Naive thymus-derived CD4-positive, alpha-beta T cell (primary cell): ENCODE measurements around the gene FEN1. TPM values are rescaled to one million over a fixed set of nuclear protein-coding genes. Genes with fewer than 3 reads are reported as not detected.
A peak's percentile ranks its signal among the peaks of the same experiment; 100 is the strongest.

ENCODE experiments used
- ATAC-seq: fragments of 150-1000 bp; cut with Tn5 transposase; 2 replicates; pipeline ENCODE4 v1.10.0; 2021; ENCODE audit warnings: mild to moderate bottlenecking, moderate library complexity
- CTCF ChIA-PET: fragments of 350-600 bp; sonication (Branson Sonifier 250); formaldehyde crosslinking; loops from one replicate; lab custom pipeline; 2021; ENCODE audit warnings: antibody characterized with exemption; lab: Charles Lee
- POLR2A ChIA-PET: fragments of 350-600 bp; sonication (Branson Sonifier 250); formaldehyde crosslinking; loops from one replicate; lab custom pipeline; 2021; ENCODE audit warnings: antibody characterized with exemption, inconsistent platforms; lab: Charles Lee
- DNase-seq, 9 donors: peaks; one replicate each; pipeline versions ENCODE4 v3.0.0 to v3.0.0-alpha.2; 2020 to 2022; ENCODE audit warnings: mixed read lengths in 1 of 9
- H3K27ac ChIP-seq: one replicate; pipeline ENCODE4 v1.7.0; 2013; ENCODE audit warnings: mild to moderate bottlenecking, low read depth, low read length, moderate library complexity
- H3K27me3 ChIP-seq, 2 donors: one replicate each; pipeline ENCODE4 v1.7.0; 2013; ENCODE audit warnings: low read length in 2 of 2, mild to moderate bottlenecking in 2 of 2, moderate library complexity in 2 of 2; ENCODE audit not compliant: control insufficient read depth in 2 of 2, insufficient read depth in 2 of 2
- H3K36me3 ChIP-seq, 3 experiments: 1 replicate in 2 of 3; 2 replicates in 1 of 3; pipeline ENCODE4 v1.7.0; 2013; ENCODE audit warnings: low read length in 3 of 3, mild to moderate bottlenecking in 3 of 3, moderate library complexity in 1 of 3; ENCODE audit not compliant: insufficient read depth in 3 of 3, control insufficient read depth in 2 of 3
- H3K4me1 ChIP-seq, 2 donors: one replicate each; pipeline ENCODE4 v1.7.0; 2013; ENCODE audit warnings: low read length in 2 of 2, mild to moderate bottlenecking in 2 of 2, moderate library complexity in 1 of 2; ENCODE audit not compliant: control insufficient read depth in 2 of 2, insufficient read depth in 2 of 2
- H3K4me3 ChIP-seq: 2 replicates; pipeline ENCODE4 v1.7.0; 2013; ENCODE audit warnings: mild to moderate bottlenecking, low read length
- H3K9me3 ChIP-seq, 3 experiments: 1 replicate in 2 of 3; 2 replicates in 1 of 3; pipeline ENCODE4 v1.7.0; 2013; ENCODE audit warnings: low read length in 3 of 3; ENCODE audit not compliant: control insufficient read depth in 2 of 3
- H3K27ac Mint-ChIP-seq, 9 donors: one replicate each; pipeline ENCODE4 v1.8.0; 2020 to 2022; ENCODE audit warnings: mixed read lengths in 9 of 9, mild to moderate bottlenecking in 8 of 9, moderate library complexity in 5 of 9, inconsistent platforms in 2 of 9
- H3K27me3 Mint-ChIP-seq, 5 donors: one replicate each; pipeline ENCODE4 v1.8.0; 2021 to 2022; ENCODE audit warnings: mixed read lengths in 5 of 5, mild to moderate bottlenecking in 1 of 5
- H3K36me3 Mint-ChIP-seq, 5 donors: one replicate each; pipeline ENCODE4 v1.8.0; 2020 to 2022; ENCODE audit warnings: mixed read lengths in 5 of 5, mild to moderate bottlenecking in 3 of 5, inconsistent platforms in 1 of 5
- H3K4me1 Mint-ChIP-seq, 7 donors: one replicate each; pipeline ENCODE4 v1.8.0; 2020 to 2022; ENCODE audit warnings: mixed read lengths in 7 of 7, mild to moderate bottlenecking in 3 of 7, inconsistent platforms in 1 of 7
- H3K4me3 Mint-ChIP-seq, 10 donors: one replicate each; pipeline ENCODE4 v1.8.0; 2020 to 2022; ENCODE audit warnings: mild to moderate bottlenecking in 10 of 10, mixed read lengths in 10 of 10, moderate library complexity in 6 of 10, inconsistent platforms in 2 of 10
- H3K9me3 Mint-ChIP-seq, 11 donors: one replicate each; pipeline ENCODE4 v1.8.0; 2020 to 2022; ENCODE audit warnings: mixed read lengths in 11 of 11, mild to moderate bottlenecking in 4 of 11, inconsistent platforms in 1 of 11, moderate library complexity in 1 of 11
- intact Hi-C, 2 donors: fragments of 100-400 bp; cut with micrococcal nuclease; formaldehyde crosslinking; loops; one replicate each; pipeline ENCODE4 v1.15.1; 2023
- polyA plus RNA-seq, 2 donors: library from polyadenylated mRNA; unstranded; fragments of 300-500 nt; fragmentation: Illumina TruSeq; gene quantifications; one replicate each; pipeline ENCODE4 v1.2.3, GENCODE V29; 2021
- total RNA-seq, 6 experiments: library from RNA in 5 of 6; stranded (reverse) in 5 of 6; gene quantifications; 1 replicate in 5 of 6; 2 replicates in 1 of 6; pipeline ENCODE4 v1.2.3 and lab custom pipeline; 2021 to 2026

The FEN1 gene
- total and polyA plus RNA-seq, 7 experiments from 2014 or later, result 7.6 to 101 (median 10.3) TPM

GRCh38 chr11:61820174-61820573, 27.5 kb downstream of the FEN1 start:
- intact Hi-C loops, result no loop called here
- Mint-ChIP-seq H3K27ac (no peak overlapping the region), H3K9me3 (peaks cover 0 to 2% (median 0%) of the 10 kb centered on the region in 11 donors), H3K27me3 (peaks cover 0 to 9% (median 3%) of the 10 kb centered on the region in 5 donors), H3K4me3 (no peak overlapping the region), H3K36me3 (peaks cover 0 to 12% (median 0%) of the 10 kb centered on the region in 5 donors), H3K4me1 (peaks cover 0 to 16% (median 12%) of the 10 kb centered on the region in 7 donors)
- Histone ChIP-seq H3K27ac (no peak overlapping the region), H3K9me3 (no peaks in the 10 kb centered on the region), H3K4me3 (no peak overlapping the region), H3K36me3 (no peaks in the 10 kb centered on the region), H3K27me3 (peaks cover 0 to 10% of the 10 kb centered on the region in 2 donors), H3K4me1 (peaks cover 7 to 8% of the 10 kb centered on the region in 2 donors)
- DNase-seq (no peak), ATAC-seq (no peak)
- POLR2A ChIA-PET, result interaction anchor here (0.8 kb wide), 1 partner anchor 147 kb away, joined by 3 read pairs; no protein-coding TSS in a partner anchor
- CTCF ChIA-PET, result no interaction called here

- Mint-ChIP-seq H3K27me3 (peaks cover 0 to 34% (median 23%) of the 10 kb centered on the region in 5 donors), H3K27ac (peak overlapping the region in 3 of 9 donors; percentile 73 to 93 (median 86)), H3K4me3 (peak overlapping the region; percentile 64 to 91 (median 82)), H3K36me3 (peaks cover 0 to 17% (median 3%) of the 10 kb centered on the region in 5 donors), H3K9me3 (peaks cover 0 to 3% (median 0%) of the 10 kb centered on the region in 11 donors), H3K4me1 (peaks cover 10 to 44% (median 17%) of the 10 kb centered on the region in 7 donors)
- intact Hi-C loops, result loop anchor here (1.0 to 5.0 kb wide), 3 partner anchors 10 to 65 kb away; partner anchors contain the start of genes FADS1 (in 2 of the 2) and FADS3 (in 1 of the 2)
- DNase-seq, result no peak
- Histone ChIP-seq H3K27ac (peak overlapping the region; percentile 43), H3K27me3 (no peaks in the 10 kb centered on the region), H3K4me1 (peaks cover 5 to 11% of the 10 kb centered on the region in 2 donors), H3K4me3 (peak overlapping the region; percentile 64), H3K36me3 (no peaks in the 10 kb centered on the region), H3K9me3 (no peaks in the 10 kb centered on the region)
- ChIA-PET CTCF (no interaction called here), POLR2A (no interaction called here)
- peak; percentile 26 for ATAC-seq
These were observed 34.3 kb downstream of the FEN1 start for GRCh38 chr11:61826930-61827570.

- Histone ChIP-seq H3K27me3 (no peaks in the 10 kb centered on the region), H3K9me3 (no peaks in the 10 kb centered on the region), H3K4me1 (peaks cover 5 to 11% of the 10 kb centered on the region in 2 donors), H3K4me3 (peak within 1 kb of the TSS; percentile 64), H3K36me3 (no peaks in the 10 kb centered on the region), H3K27ac (peak within 1 kb of the TSS; percentile 43)
- peak; percentile 92 for ATAC-seq
- Mint-ChIP-seq H3K4me1 (peaks cover 10 to 51% (median 21%) of the 10 kb centered on the region in 7 donors), H3K9me3 (peaks cover 0 to 3% (median 0%) of the 10 kb centered on the region in 11 donors), H3K27ac (peak within 1 kb of the TSS in 4 of 9 donors; percentile 14 to 93 (median 80)), H3K27me3 (peaks cover 0 to 38% (median 24%) of the 10 kb centered on the region in 5 donors), H3K4me3 (peak within 1 kb of the TSS; percentile 77 to 91 (median 84)), H3K36me3 (peaks cover 0 to 17% (median 3%) of the 10 kb centered on the region in 5 donors)
- ChIA-PET CTCF (interaction anchor here (0.6 to 1.3 kb wide), 2 partner anchors 10 to 510 kb away, joined by 3 read pairs; no protein-coding TSS in a partner anchor), POLR2A (no interaction called here)
- intact Hi-C loops, result loop anchor here (1.0 to 5.0 kb wide), 4 partner anchors 10 to 65 kb away; partner anchors contain the start of genes FADS1 (in 2 of the 2), FEN1 (in 2 of the 2), TMEM258 (in 2 of the 2) and FADS3 (in 1 of the 2)
- peak; percentile 44 to 94 (median 65) for DNase-seq
These were observed 35.1 kb downstream of the FEN1 start, which contains the start of gene FADS2 for GRCh38 chr11:61827571-61828378. Gene FADS2 (plus strand): TSS chr11:61828300. CDS start chr11:61828391, 91 bp downstream.

GRCh38 chr11:61828379-61828628, 35.6 kb downstream of the FEN1 start:
- intact Hi-C loops, result loop anchor here (1.0 to 5.0 kb wide), 2 partner anchors 36 to 64 kb away; partner anchors contain the start of genes FEN1 (in 2 of the 2), TMEM258 (in 2 of the 2) and FADS3 (in 1 of the 2)
- Histone ChIP-seq H3K4me3 (peak overlapping the region; percentile 64), H3K9me3 (no peaks in the 10 kb centered on the region), H3K36me3 (no peaks in the 10 kb centered on the region), H3K27ac (peak overlapping the region; percentile 43), H3K27me3 (no peaks in the 10 kb centered on the region), H3K4me1 (peaks cover 5 to 11% of the 10 kb centered on the region in 2 donors)
- ATAC-seq, result no peak
- H3K36me3 Mint-ChIP-seq, result peaks cover 0 to 12% (median 3%) of the 10 kb centered on the region in 5 donors
- CTCF ChIA-PET, result interaction anchor here (1.3 kb wide), 1 partner anchor 10 kb away, joined by 3 read pairs; no protein-coding TSS in a partner anchor
- POLR2A ChIA-PET, result no interaction called here
- H3K27me3 Mint-ChIP-seq, result peaks cover 0 to 41% (median 25%) of the 10 kb centered on the region in 5 donors
- peak overlapping the region; percentile 77 to 91 (median 84) for H3K4me3 Mint-ChIP-seq
- H3K27ac Mint-ChIP-seq, result peak overlapping the region in 2 of 9 donors; percentile 81 to 93
- H3K9me3 Mint-ChIP-seq, result peaks cover 0 to 3% (median 0%) of the 10 kb centered on the region in 11 donors
- peaks cover 12 to 56% (median 22%) of the 10 kb centered on the region in 7 donors for H3K4me1 Mint-ChIP-seq
- no peak for DNase-seq

- peak overlapping the region; percentile 77 to 91 (median 84) for H3K4me3 Mint-ChIP-seq
- Histone ChIP-seq H3K4me1 (peaks cover 5 to 11% of the 10 kb centered on the region in 2 donors), H3K4me3 (peak overlapping the region; percentile 64), H3K9me3 (no peaks in the 10 kb centered on the region), H3K27ac (no peak overlapping the region), H3K27me3 (no peaks in the 10 kb centered on the region), H3K36me3 (no peaks in the 10 kb centered on the region)
- DNase-seq, result peak in 7 of 9 donors; percentile 9 to 74 (median 31)
- peaks cover 0 to 15% (median 3%) of the 10 kb centered on the region in 5 donors for H3K36me3 Mint-ChIP-seq
- H3K4me1 Mint-ChIP-seq, result peaks cover 17 to 61% (median 27%) of the 10 kb centered on the region in 7 donors
- intact Hi-C loops, result loop anchor here (1.0 to 5.0 kb wide), 2 partner anchors 37 to 63 kb away; partner anchors contain the start of genes FEN1 (in 2 of the 2), TMEM258 (in 2 of the 2) and FADS3 (in 1 of the 2)
- ATAC-seq, result peak; percentile 44
- peak overlapping the region in 2 of 9 donors; percentile 63 to 93 for H3K27ac Mint-ChIP-seq
- ChIA-PET CTCF (interaction anchor here (1.1 to 1.3 kb wide), 2 partner anchors 11 to 279 kb away, joined by 3 read pairs; no protein-coding TSS in a partner anchor), POLR2A (no interaction called here)
- peaks cover 0 to 46% (median 30%) of the 10 kb centered on the region in 5 donors for H3K27me3 Mint-ChIP-seq
- H3K9me3 Mint-ChIP-seq, result peaks cover 0 to 5% (median 0%) of the 10 kb centered on the region in 11 donors
These were observed 36.1 kb downstream of the FEN1 start for GRCh38 chr11:61828629-61829407.
